ENCODE results near the gene DENND5A. TPM values are rescaled to one million over a fixed set of nuclear protein-coding genes. Genes with fewer than 3 reads are reported as not detected.
"Not testable (repeated sequence)": the region's sequence is repeated elsewhere in the genome, so short reads cannot be mapped to it uniquely, and the experiment has no call there.

DENND5A gene
- total and polyA plus RNA-seq, 2 donors (not counting 1 experiment from before 2014, with no cell fraction given) = 41.3 to 66.5 TPM

DNA sequence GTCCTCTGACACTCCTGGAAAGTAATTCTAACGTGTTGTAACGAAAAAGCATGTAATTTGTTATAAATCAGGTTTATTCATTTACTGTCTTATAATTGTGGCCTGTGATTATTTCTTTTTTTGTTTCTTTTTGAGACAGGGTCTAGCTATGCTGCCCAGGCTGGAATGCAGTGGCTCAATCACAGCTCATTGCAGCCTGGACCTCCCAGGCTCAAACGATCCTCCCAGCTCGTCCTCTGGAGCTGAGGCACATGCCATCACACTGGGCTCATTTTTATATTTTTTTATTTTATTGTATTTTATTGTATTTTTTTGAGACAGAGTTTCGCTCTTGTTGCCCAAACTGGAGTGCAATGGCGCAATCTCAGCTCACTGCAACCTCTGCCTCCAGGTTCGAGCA is 15.9 kb downstream of the DENND5A start:
- intact Hi-C loops (cut with micrococcal nuclease) = no loop called here
- Histone ChIP-seq H3K27me3 (replicated peaks in 1 of 4; ENCODE audit: control extremely low read depth in 1 of 4, control insufficient read depth in 3 of 4, insufficient read depth in 4 of 4, low read length in 3 of 4) (no peaks in the 10 kb centered on the region), H3K27ac (ENCODE audit: low read length in 2 of 2) (no peak overlapping the region), H3K4me1 (ENCODE audit: control insufficient read depth in 2 of 2, insufficient read depth in 2 of 2, low read length in 2 of 2) (peaks cover 15 to 22% of the 10 kb centered on the region in 2 donors), H3K9me3 (ENCODE audit: control extremely low read depth in 1 of 3, control insufficient read depth in 2 of 3, insufficient read depth in 1 of 3, low read length in 2 of 3) (no peaks in the 10 kb centered on the region), H3K4me2 (replicated peaks; ENCODE audit: low read depth, low read length, poor library complexity, severe bottlenecking) (no peak overlapping the region), H3K9ac (ENCODE audit: low read length) (no peak overlapping the region), H2AFZ (ENCODE audit: insufficient read depth, low read depth, low read length, poor library complexity, severe bottlenecking) (no peak overlapping the region), H3K4me3 (ENCODE audit: control extremely low read depth in 1 of 5, extremely low read depth in 1 of 5, insufficient read depth in 1 of 5, low read depth in 2 of 5, low read length in 4 of 5) (no peak overlapping the region), H3K36me3 (replicated peaks in 1 of 2; ENCODE audit: control extremely low read depth in 1 of 2, control insufficient read depth in 1 of 2, extremely low read depth in 1 of 2, insufficient read depth in 2 of 2, low read length in 1 of 2) (no peaks in the 10 kb centered on the region), H4K20me1 (ENCODE audit: control insufficient read depth, insufficient read depth, low read length, poor library complexity, severe bottlenecking) (no peaks in the 10 kb centered on the region), H3K79me2 (ENCODE audit: control insufficient read depth, insufficient read depth, low read length) (peaks cover 83% of the 10 kb centered on the region)
- Mint-ChIP-seq H3K4me1 (peaks cover 26% of the 10 kb centered on the region), H3K27me3 (no peaks in the 10 kb centered on the region), H3K4me3 (no peak overlapping the region), H3K9me3 (ENCODE audit: insufficient read depth) (no peaks in the 10 kb centered on the region), H3K27ac (no peak overlapping the region)
- ChIA-PET CTCF (interaction anchor here (0.6 to 1.9 kb wide), 3 partner anchors 12 to 1085 kb away, joined by 3 to 6 read pairs (median 4); no protein-coding TSS in a partner anchor), POLR2A (no interaction called here)
- ATAC-seq (ENCODE audit: low read depth) (no peak), DNase-seq (no peak)
- TF ChIP-seq CTCF (IDR thresholded peaks at IDR 0.05) (no peak), EZH2 (IDR thresholded peaks at IDR 0.05; ENCODE audit: borderline replicate concordance, insufficient read depth, low read depth, low read length, poor library complexity, severe bottlenecking) (no peak)
- WGBS (ENCODE audit: insufficient coverage) = no CpG with 5 or more reads among the region's 7 CpGs

GRCh38 chr11:9247863-9248262 is 17.3 kb downstream of the DENND5A start:
- H3K79me2 ChIP-seq (ENCODE audit: control insufficient read depth, insufficient read depth, low read length) = peaks cover 81% of the 10 kb centered on the region
- TF ChIP-seq EZH2 (IDR thresholded peaks at IDR 0.05; ENCODE audit: borderline replicate concordance, insufficient read depth, low read depth, low read length, poor library complexity, severe bottlenecking) (no peak), CTCF (IDR thresholded peaks at IDR 0.05) (no peak)

DNA sequence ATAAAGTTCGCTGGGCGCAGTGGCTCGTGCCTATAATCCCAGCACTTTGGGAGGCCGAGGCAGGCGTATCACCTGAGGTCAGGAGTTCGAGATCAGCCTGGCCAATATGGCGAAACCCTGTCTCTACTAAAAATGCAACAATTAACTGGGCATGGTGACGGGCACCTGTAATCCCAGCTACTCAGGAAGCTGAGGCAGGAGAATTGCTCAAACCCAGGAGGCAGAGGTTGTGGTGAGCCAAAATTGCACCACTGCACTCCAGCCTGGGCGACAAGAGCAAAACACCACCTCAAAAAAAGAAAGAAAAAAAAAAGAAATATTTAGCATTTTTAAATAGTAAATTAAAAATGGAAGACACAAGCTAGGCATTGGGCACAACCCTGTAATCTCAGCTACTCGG is 28.9 kb downstream of the DENND5A start:
- H3K4me1 ChIP-seq (ENCODE audit: control insufficient read depth in 2 of 2, insufficient read depth in 2 of 2, low read length in 2 of 2); H3K4me3 Mint-ChIP-seq; DNase-seq; H2AFZ ChIP-seq (ENCODE audit: insufficient read depth, low read depth, low read length, poor library complexity, severe bottlenecking); H4K20me1 ChIP-seq (ENCODE audit: control insufficient read depth, insufficient read depth, low read length, poor library complexity, severe bottlenecking); H3K27me3 Mint-ChIP-seq; H3K36me3 ChIP-seq (replicated peaks in 1 of 2; ENCODE audit: control extremely low read depth in 1 of 2, control insufficient read depth in 1 of 2, extremely low read depth in 1 of 2, insufficient read depth in 2 of 2, low read length in 1 of 2); H3K9me3 Mint-ChIP-seq (ENCODE audit: insufficient read depth); H3K27ac Mint-ChIP-seq; H3K9ac ChIP-seq (ENCODE audit: low read length); ATAC-seq (ENCODE audit: low read depth); H3K27me3 ChIP-seq (replicated peaks in 1 of 4; ENCODE audit: control extremely low read depth in 1 of 4, control insufficient read depth in 3 of 4, insufficient read depth in 4 of 4, low read length in 3 of 4); intact Hi-C loops (cut with micrococcal nuclease); H3K4me3 ChIP-seq (ENCODE audit: control extremely low read depth in 1 of 5, extremely low read depth in 1 of 5, insufficient read depth in 1 of 5, low read depth in 2 of 5, low read length in 4 of 5); POLR2A ChIA-PET; H3K4me2 ChIP-seq (replicated peaks; ENCODE audit: low read depth, low read length, poor library complexity, severe bottlenecking); H3K9me3 ChIP-seq (ENCODE audit: control extremely low read depth in 1 of 3, control insufficient read depth in 2 of 3, insufficient read depth in 1 of 3, low read length in 2 of 3); H3K27ac ChIP-seq (ENCODE audit: low read length in 2 of 2): not testable (repeated sequence)
- 97% methylated on average over 7 of the region's 10 CpGs for WGBS (ENCODE audit: insufficient coverage)
- CTCF ChIA-PET = interaction anchor here (0.7 kb wide), 2 partner anchors 14 to 99 kb away, joined by 3 read pairs; no protein-coding TSS in a partner anchor
- H3K4me1 Mint-ChIP-seq = peaks cover 14% of the 10 kb centered on the region
- H3K79me2 ChIP-seq (ENCODE audit: control insufficient read depth, insufficient read depth, low read length) = peaks cover 56% of the 10 kb centered on the region

More at GRCh38 chr11:9247863-9248262, 17.3 kb downstream of the DENND5A start:
- ChIA-PET CTCF (interaction anchor here (0.7 kb wide), 1 partner anchor 501 kb away, joined by 3 read pairs; no protein-coding TSS in a partner anchor), POLR2A (interaction anchor here (0.5 kb wide), 1 partner anchor 507 kb away, joined by 4 read pairs; no protein-coding TSS in a partner anchor)
- H3K9me3 Mint-ChIP-seq (ENCODE audit: insufficient read depth) = no peaks in the 10 kb centered on the region
- no peaks in the 10 kb centered on the region for H3K27me3 Mint-ChIP-seq
- no peaks in the 10 kb centered on the region for H3K27me3 ChIP-seq (replicated peaks in 1 of 4; ENCODE audit: control extremely low read depth in 1 of 4, control insufficient read depth in 3 of 4, insufficient read depth in 4 of 4, low read length in 3 of 4)
- no peak overlapping the region for H3K4me3 ChIP-seq (ENCODE audit: control extremely low read depth in 1 of 5, extremely low read depth in 1 of 5, insufficient read depth in 1 of 5, low read depth in 2 of 5, low read length in 4 of 5)
- peaks cover 15 to 22% of the 10 kb centered on the region in 2 donors for H3K4me1 ChIP-seq (ENCODE audit: control insufficient read depth in 2 of 2, insufficient read depth in 2 of 2, low read length in 2 of 2)
- no peak overlapping the region for H3K9ac ChIP-seq (ENCODE audit: low read length)
- H3K27ac ChIP-seq (ENCODE audit: low read length in 2 of 2) = no peak overlapping the region
- no peak overlapping the region for H3K4me3 Mint-ChIP-seq
- H3K9me3 ChIP-seq (ENCODE audit: control extremely low read depth in 1 of 3, control insufficient read depth in 2 of 3, insufficient read depth in 1 of 3, low read length in 2 of 3) = no peaks in the 10 kb centered on the region
- no peak overlapping the region for H3K27ac Mint-ChIP-seq
- WGBS (ENCODE audit: insufficient coverage) = 92% methylated on average over 3 of the region's 3 CpGs
- no peaks in the 10 kb centered on the region for H3K36me3 ChIP-seq (replicated peaks in 1 of 2; ENCODE audit: control extremely low read depth in 1 of 2, control insufficient read depth in 1 of 2, extremely low read depth in 1 of 2, insufficient read depth in 2 of 2, low read length in 1 of 2)
- intact Hi-C loops (cut with micrococcal nuclease) = no loop called here
- DNase-seq (no peak), ATAC-seq (ENCODE audit: low read depth) (no peak)
- H3K4me1 Mint-ChIP-seq = peaks cover 28% of the 10 kb centered on the region
- no peak overlapping the region for H2AFZ ChIP-seq (ENCODE audit: insufficient read depth, low read depth, low read length, poor library complexity, severe bottlenecking)
- no peak overlapping the region for H3K4me2 ChIP-seq (replicated peaks; ENCODE audit: low read depth, low read length, poor library complexity, severe bottlenecking)
- H4K20me1 ChIP-seq (ENCODE audit: control insufficient read depth, insufficient read depth, low read length, poor library complexity, severe bottlenecking) = no peaks in the 10 kb centered on the region
